Measurements from ENCODE around the gene CAP2. TPM values are rescaled to one million over a fixed set of nuclear protein-coding genes. Genes with fewer than 3 reads are reported as not detected.

CAP2 gene
- total RNA-seq, 4 donors from 2014 or later, result 3.5 to 8.9 (median 4.5) TPM

GRCh38 chr6:17355404-17355774 lies 38.0 kb upstream of the CAP2 start:
- TF ChIP-seq CTCF (IDR thresholded peaks at IDR 0.05), result no peak
- ATAC-seq (ENCODE audit: low FRiP score) (no peak), DNase-seq (ENCODE audit: low spot score) (no peak)

- no peak for TF ChIP-seq CTCF (IDR thresholded peaks at IDR 0.05)
- DNase-seq (ENCODE audit: low spot score), result no peak
- no peak for ATAC-seq (ENCODE audit: low FRiP score)
Measured at GRCh38 chr6:17358515-17358914, 34.9 kb upstream of the CAP2 start.

DNA sequence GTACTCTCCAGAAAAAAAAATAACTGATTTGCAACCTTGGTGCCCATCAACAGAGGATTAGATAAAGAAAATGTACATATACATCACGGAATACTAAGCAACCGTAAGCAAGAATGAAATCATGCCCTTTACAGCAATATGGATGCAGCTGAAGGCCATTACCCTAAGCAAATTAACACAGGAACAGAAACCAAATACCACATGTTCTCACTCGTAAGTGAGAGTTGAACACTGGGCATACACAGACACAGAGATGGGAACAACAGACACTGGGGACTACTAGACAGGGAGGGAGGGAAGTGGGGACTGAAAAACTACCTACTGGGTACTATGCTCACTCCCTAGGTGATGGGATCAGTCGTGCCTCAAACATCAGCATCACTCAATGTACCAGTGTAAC lies 32.8 kb upstream of the CAP2 start:
- no peak for ATAC-seq (ENCODE audit: low FRiP score)
- no peak for TF ChIP-seq CTCF (IDR thresholded peaks at IDR 0.05)
- DNase-seq (ENCODE audit: low spot score), result no peak

DNA sequence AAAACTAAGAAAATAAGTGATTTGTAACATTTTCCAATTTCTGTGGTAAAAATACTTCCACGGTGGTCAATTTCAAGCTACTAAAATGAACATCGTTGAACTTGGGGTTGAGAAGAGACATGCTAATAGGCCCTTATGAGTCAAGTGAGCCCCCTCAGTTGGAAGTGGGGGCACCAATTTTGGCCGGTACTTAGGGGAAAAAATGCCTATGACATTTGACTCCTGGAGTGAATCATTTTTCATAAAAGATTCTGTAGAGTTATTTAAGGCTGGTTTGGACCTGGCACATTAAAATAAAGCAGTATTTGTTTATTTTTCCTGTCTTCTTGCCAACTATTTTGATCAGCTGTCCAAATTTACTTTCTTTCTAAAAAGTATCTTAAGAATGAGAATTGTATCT lies 32.4 kb upstream of the CAP2 start:
- ATAC-seq (ENCODE audit: low FRiP score), result no peak
- TF ChIP-seq CTCF (IDR thresholded peaks at IDR 0.05), result no peak
- DNase-seq (ENCODE audit: low spot score), result no peak

DNA sequence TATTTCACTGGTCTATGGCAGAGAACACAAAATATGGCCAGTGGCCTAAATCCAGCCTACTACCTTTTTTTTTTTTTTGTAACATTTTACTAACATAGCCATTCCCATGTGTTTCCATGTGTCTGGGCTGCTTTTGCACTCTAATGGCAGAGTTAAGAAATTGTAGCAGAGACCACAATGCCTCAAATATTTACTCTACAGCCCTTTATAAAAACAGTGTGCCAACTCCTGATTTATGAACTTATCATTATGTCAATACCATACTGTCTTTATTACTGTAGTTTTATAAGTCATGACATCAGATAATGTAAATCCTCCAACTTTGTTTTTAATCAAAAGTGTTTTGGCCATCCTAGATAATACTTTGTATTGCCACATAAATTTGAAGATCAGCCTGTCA lies 27.4 kb upstream of the CAP2 start:
- no peak for TF ChIP-seq CTCF (IDR thresholded peaks at IDR 0.05)
- ATAC-seq (ENCODE audit: low FRiP score) (no peak), DNase-seq (ENCODE audit: low spot score) (no peak)

DNA sequence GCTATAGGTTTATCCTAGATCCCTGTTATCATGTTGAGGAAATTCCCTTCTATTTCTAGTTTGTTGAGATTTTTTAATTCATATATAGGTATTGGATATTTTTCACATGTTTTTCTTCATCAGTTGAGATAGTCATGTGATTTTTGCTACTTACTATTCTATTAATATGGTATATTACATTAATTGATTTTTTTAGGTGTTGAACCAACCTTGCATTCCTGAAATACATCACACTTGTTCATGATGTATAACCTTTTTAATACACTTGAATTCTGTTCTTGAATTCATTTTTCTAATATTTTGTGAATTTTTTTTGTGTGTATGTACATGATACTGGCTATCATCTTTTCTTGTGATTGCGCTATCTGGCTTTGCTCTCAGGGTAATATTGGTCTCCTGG lies 25.5 kb upstream of the CAP2 start:
- DNase-seq (ENCODE audit: low spot score) (no peak), ATAC-seq (ENCODE audit: low FRiP score) (no peak)
- TF ChIP-seq CTCF (IDR thresholded peaks at IDR 0.05), result no peak

DNA sequence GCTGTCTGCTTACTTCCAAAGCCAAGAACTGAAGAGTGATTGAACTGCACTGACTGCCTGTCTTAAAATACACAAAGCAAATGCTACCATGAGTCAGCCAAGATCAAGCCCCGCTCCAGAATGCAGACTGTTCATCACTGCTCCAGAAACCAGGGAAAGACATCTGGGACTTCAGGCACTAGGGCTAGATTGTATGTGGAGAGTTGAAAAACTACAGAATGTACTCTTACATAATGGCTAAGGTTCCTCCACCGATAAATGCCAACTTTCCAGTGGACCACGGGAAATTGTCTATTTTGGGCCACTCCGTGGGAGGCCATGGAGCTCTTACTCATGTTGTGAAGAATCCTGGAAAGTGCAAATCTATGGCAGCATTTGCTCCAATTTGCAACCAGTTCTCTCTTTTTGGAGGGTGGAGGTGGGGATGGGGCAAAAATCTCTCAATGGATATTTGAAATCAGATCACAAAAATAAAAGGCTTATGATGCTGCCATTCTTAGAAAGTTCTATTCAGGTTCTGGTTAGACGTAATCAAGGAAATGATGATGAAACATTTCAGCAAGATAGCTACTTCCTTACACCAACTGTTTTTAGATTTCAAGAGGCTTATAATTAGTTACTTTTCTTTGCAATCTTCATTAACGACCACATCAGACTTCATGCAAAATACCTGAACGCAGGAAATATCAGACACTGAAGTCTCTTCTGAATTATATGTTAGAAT lies 11.8 kb upstream of the CAP2 start:
- no peak for TF ChIP-seq CTCF (IDR thresholded peaks at IDR 0.05)

More for the DNA sequence above, 11.8 kb upstream of the CAP2 start:
- no peak for ATAC-seq (ENCODE audit: low FRiP score)
- DNase-seq (ENCODE audit: low spot score), result no peak
